ENCODE results near the gene FXYD1.

- TF ChIP-seq EZH2 (IDR thresholded peaks at IDR 0.05; ENCODE audit: insufficient read depth, low read length) (no peak), CTCF (IDR thresholded peaks at IDR 0.05; ENCODE audit: insufficient read depth, low read depth, low read length) (no peak)
Measured at GRCh38 chr19:35181387-35181786, 42.8 kb downstream of the FXYD1 start.
